Colonic mucosa (tissue), 4 donors: ENCODE data around the gene CCL2. TPM values are rescaled to one million over a fixed set of nuclear protein-coding genes. Genes with fewer than 3 reads are reported as not detected.

Source experiments
- DNase-seq: peaks from one replicate; pipeline ENCODE4 v3.0.0-alpha.2; 2020
- H3K27ac ChIP-seq: fragments of 200-600 bp; one replicate; pipeline ENCODE4 v1.8.0; 2021
- H3K27me3 ChIP-seq: fragments of 200-600 bp; one replicate; pipeline ENCODE4 v1.8.0; 2021
- H3K36me3 ChIP-seq: fragments of 200-600 bp; one replicate; pipeline ENCODE4 v1.8.0; 2021
- H3K4me1 ChIP-seq: fragments of 200-600 bp; one replicate; pipeline ENCODE4 v1.8.0; 2021; ENCODE audit warnings: mild to moderate bottlenecking
- H3K4me3 ChIP-seq: fragments of 200-600 bp; one replicate; pipeline ENCODE4 v1.8.0; 2021
- H3K9ac ChIP-seq, 2 donors: one replicate each; pipeline ENCODE4 v1.7.0; 2013; ENCODE audit warnings: control low read depth in 2 of 2, low read depth in 2 of 2, low read length in 2 of 2
- H3K9me3 ChIP-seq: fragments of 200-600 bp; one replicate; pipeline ENCODE4 v1.8.0; 2021
- intact Hi-C: fragments of 100-400 bp; cut with DNase I; formaldehyde crosslinking; loops from one replicate; pipeline ENCODE4 v1.14.1; 2022
- total RNA-seq, 2 donors: library from RNA; stranded (reverse); fragmentation: NEBNext Ultra II Directional in 1 of 2; extraction: Animal tissue kit (Norgen Biotek cat#: 25700) in 1 of 2; gene quantifications; one replicate each; pipeline ENCODE4 v1.2.1, GENCODE V29; 2021
- TF ChIP-seq, protein P1 (sequence below): fragments of 200-600 bp; IDR thresholded peaks from one replicate; pipeline ENCODE4 v1.8.0; 2022; ENCODE audit warnings: antibody characterized with exemption, mild to moderate bottlenecking
- donor health status: healthy.
- donor health status: DM: no; HTN: no; CAD: no.
- donor health status: DM: no; HTN: no; CAD: no.

Gene CCL2
- total RNA-seq, 2 donors from 2014 or later: 4.2 to 96.2 TPM

DNA sequence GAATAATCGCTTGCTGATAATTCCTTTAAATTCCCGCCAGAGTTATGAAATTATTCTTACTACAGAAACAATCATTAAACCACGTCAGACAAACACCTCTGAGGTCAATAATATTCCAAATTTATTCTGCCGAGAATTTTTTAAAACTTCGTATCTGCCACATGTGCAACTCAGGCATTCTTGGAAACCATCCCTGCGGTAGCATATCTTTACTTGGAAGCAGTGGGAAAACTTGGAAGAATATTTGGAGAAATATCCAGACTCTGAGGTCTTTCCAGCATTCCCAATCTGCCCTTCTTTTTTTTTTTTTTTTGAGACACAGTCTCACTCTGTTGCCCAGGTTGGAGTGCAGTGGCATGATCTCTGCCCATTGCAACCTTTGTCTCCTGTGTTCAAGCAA is 28.5 kb downstream of the CCL2 start:
- Histone ChIP-seq H3K27ac (no peak overlapping the region), H3K4me3 (no peak overlapping the region), H3K9ac (no peak overlapping the region), H3K36me3 (no peaks in the 10 kb centered on the region), H3K9me3 (no peaks in the 10 kb centered on the region), H3K27me3 (no peaks in the 10 kb centered on the region), H3K4me1 (no peaks in the 10 kb centered on the region)
- DNase-seq: no peak
- TF ChIP-seq, protein P1, sequence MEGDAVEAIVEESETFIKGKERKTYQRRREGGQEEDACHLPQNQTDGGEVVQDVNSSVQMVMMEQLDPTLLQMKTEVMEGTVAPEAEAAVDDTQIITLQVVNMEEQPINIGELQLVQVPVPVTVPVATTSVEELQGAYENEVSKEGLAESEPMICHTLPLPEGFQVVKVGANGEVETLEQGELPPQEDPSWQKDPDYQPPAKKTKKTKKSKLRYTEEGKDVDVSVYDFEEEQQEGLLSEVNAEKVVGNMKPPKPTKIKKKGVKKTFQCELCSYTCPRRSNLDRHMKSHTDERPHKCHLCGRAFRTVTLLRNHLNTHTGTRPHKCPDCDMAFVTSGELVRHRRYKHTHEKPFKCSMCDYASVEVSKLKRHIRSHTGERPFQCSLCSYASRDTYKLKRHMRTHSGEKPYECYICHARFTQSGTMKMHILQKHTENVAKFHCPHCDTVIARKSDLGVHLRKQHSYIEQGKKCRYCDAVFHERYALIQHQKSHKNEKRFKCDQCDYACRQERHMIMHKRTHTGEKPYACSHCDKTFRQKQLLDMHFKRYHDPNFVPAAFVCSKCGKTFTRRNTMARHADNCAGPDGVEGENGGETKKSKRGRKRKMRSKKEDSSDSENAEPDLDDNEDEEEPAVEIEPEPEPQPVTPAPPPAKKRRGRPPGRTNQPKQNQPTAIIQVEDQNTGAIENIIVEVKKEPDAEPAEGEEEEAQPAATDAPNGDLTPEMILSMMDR: no peak
- intact Hi-C loops: no loop called here

DNA sequence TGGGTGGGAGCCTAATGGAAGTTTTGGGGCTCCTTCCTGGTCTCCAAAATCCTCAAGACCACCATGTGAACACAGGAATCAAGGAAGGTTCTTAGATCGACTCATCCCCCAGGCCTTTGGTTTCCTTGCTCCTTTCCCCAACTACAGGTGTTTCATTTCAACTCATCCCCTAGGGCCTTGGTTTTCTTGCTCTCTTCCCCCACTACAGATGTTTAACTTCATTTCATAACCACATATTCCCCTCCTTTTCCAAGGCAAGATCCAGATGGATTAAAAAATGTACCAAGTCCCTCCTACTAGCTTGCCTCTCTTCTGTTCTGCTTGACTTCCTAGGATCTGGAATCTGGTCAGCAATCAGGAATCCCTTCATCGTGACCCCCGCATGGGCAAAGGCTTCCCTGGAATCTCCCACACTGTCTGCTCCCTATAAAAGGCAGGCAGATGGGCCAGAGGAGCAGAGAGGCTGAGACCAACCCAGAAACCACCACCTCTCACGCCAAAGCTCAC is 30.3 kb downstream of the CCL2 start, which contains the start of gene CCL11:
Gene CCL11 (plus strand): TSS at position 457 of the 507 bp plus-strand sequence. CDS start 67 bp downstream, outside the sequence.
- DNase-seq: no peak
- H3K9me3 ChIP-seq: no peaks in the 10 kb centered on the region
- H3K4me3 ChIP-seq: no peak within 1 kb of the TSS
- H3K36me3 ChIP-seq: no peaks in the 10 kb centered on the region
- intact Hi-C loops: no loop called here
- no peaks in the 10 kb centered on the region for H3K27me3 ChIP-seq
- no peak within 1 kb of the TSS for H3K9ac ChIP-seq
- peak within 1 kb of the TSS; percentile 2 for H3K27ac ChIP-seq
- no peaks in the 10 kb centered on the region for H3K4me1 ChIP-seq
- TF ChIP-seq, protein P1: no peak

DNA sequence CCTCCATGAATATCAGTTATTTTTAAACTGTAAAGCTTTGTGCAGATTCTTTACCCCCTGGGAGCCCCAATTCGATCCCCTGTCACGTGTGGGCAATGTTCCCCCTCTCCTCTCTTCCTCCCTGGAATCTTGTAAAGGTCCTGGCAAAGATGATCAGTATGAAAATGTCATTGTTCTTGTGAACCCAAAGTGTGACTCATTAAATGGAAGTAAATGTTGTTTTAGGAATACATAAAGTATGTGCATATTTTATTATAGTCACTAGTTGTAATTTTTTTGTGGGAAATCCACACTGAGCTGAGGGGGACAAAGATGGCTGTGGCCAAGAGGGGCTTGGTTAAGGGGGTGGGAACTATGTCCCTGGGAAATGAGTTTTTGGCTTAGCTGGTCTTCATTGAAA is 32.8 kb downstream of the CCL2 start:
- no peaks in the 10 kb centered on the region for H3K36me3 ChIP-seq
- intact Hi-C loops: no loop called here
- H3K27me3 ChIP-seq: no peaks in the 10 kb centered on the region
- H3K4me3 ChIP-seq: no peak overlapping the region
- TF ChIP-seq, protein P1: no peak
- no peaks in the 10 kb centered on the region for H3K9me3 ChIP-seq
- no peaks in the 10 kb centered on the region for H3K4me1 ChIP-seq
- H3K27ac ChIP-seq: no peak overlapping the region
- DNase-seq: no peak
- no peak overlapping the region for H3K9ac ChIP-seq

DNA sequence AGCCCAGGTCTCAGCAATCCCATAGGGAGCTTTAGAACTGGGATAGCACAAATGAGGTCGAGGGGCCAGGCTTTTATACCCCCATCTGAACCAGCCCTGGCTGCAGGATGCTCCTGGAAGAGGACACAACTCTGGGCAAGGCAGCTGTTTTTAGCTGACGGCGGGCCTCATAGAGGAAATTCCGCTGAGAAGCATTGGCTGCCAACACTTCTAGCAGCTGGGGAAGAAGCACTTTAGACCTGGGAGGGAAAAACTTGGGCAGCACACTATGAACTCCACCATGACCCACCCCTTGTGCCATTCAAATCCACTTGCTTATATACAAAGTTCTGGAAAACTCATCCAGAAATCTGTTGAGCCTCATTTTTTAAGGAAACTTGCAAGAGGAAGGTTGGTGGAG is 35.5 kb downstream of the CCL2 start:
- Histone ChIP-seq H3K27me3 (no peaks in the 10 kb centered on the region), H3K27ac (no peak overlapping the region), H3K9me3 (no peaks in the 10 kb centered on the region), H3K9ac (no peak overlapping the region), H3K4me1 (no peaks in the 10 kb centered on the region), H3K4me3 (no peak overlapping the region), H3K36me3 (no peaks in the 10 kb centered on the region)
- no peak for DNase-seq
- TF ChIP-seq, protein P1: no peak
- intact Hi-C loops: no loop called here

DNA sequence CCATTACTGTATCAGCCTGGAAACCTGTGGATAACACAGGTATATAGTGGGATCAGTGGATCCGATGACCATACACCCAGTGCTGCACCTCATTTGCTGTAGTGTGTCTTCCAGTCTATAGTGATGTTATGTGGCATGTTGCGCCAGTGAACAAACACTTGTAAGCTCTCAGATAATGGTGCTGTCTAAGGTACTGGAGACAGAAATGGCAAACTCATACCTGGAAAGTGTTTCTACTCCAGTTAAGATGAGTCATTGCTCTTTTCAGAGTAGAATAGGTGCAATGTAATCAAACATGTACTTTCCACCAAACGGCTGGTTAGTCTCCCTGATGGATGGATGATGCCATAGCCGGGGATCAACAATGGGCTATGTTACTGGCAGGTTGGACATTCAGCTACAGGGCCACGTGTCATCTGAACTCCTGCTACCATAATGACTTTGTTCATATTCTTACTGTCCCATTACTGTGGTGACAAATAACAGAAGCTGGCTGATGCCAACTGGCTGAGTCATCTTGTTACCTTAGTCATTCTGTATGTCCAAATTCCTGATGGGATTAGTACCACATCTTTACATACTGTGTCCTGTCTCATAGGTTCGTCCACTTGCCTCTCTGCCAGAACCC is 36.8 kb downstream of the CCL2 start:
- H3K4me3 ChIP-seq: no peak overlapping the region
- no peak overlapping the region for H3K9ac ChIP-seq
- no peaks in the 10 kb centered on the region for H3K4me1 ChIP-seq
- no peak overlapping the region for H3K27ac ChIP-seq
- H3K9me3 ChIP-seq: no peaks in the 10 kb centered on the region
- no peaks in the 10 kb centered on the region for H3K36me3 ChIP-seq
- intact Hi-C loops: no loop called here
- TF ChIP-seq, protein P1: no peak
- DNase-seq: no peak
- H3K27me3 ChIP-seq: no peaks in the 10 kb centered on the region
